ENCODE data around the gene FIGNL2.

DNA sequence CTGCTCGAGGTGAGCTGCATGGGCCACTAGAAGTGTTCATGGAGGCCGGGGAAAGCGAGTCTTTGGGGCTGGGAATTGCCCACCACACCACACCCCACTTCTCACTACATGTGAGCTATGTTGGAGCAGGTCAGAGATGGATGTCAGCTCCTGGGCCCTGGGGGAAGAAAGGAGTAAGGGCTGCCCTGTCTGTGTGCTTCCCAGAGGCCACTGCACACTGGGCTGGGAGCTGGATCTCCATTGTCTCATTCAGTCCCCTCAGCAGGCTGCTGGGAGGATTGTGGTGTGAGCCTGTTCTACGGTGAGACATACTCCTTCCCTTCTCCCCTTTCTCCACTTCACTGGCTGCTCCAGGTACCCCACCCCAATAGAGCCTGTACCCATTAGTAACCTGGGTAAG lies 10.5 kb downstream of the FIGNL2 start:
- TF ChIP-seq POLR2A (IDR thresholded peaks at IDR 0.05; ENCODE audit: borderline replicate concordance, extremely low read depth, insufficient read depth, insufficient read length) (no peak), YY1 (IDR thresholded peaks at IDR 0.05; ENCODE audit: extremely low read depth, insufficient replicate concordance, low read depth, low read length) (no peak), ZNF274 (IDR thresholded peaks at IDR 0.05; ENCODE audit: low read depth, low read length) (no peak)
- TF ChIP-seq, protein P1, sequence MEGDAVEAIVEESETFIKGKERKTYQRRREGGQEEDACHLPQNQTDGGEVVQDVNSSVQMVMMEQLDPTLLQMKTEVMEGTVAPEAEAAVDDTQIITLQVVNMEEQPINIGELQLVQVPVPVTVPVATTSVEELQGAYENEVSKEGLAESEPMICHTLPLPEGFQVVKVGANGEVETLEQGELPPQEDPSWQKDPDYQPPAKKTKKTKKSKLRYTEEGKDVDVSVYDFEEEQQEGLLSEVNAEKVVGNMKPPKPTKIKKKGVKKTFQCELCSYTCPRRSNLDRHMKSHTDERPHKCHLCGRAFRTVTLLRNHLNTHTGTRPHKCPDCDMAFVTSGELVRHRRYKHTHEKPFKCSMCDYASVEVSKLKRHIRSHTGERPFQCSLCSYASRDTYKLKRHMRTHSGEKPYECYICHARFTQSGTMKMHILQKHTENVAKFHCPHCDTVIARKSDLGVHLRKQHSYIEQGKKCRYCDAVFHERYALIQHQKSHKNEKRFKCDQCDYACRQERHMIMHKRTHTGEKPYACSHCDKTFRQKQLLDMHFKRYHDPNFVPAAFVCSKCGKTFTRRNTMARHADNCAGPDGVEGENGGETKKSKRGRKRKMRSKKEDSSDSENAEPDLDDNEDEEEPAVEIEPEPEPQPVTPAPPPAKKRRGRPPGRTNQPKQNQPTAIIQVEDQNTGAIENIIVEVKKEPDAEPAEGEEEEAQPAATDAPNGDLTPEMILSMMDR (IDR thresholded peaks at IDR 0.05 in 2 of 3, conservative IDR thresholded peaks at IDR 0.05 in 1 of 3; ENCODE audit: borderline replicate concordance in 1 of 3, insufficient read depth in 1 of 3, low read depth in 2 of 3, low read length in 2 of 3) = no peak
